ENCODE measurements around the gene CAV3. TPM values are rescaled to one million over a fixed set of nuclear protein-coding genes. Genes with fewer than 3 reads are reported as not detected.
A peak's percentile ranks its signal among the peaks of the same experiment; 100 is the strongest.

The CAV3 gene
- total and polyA plus RNA-seq, 2 donors from 2014 or later: not detected

DNA sequence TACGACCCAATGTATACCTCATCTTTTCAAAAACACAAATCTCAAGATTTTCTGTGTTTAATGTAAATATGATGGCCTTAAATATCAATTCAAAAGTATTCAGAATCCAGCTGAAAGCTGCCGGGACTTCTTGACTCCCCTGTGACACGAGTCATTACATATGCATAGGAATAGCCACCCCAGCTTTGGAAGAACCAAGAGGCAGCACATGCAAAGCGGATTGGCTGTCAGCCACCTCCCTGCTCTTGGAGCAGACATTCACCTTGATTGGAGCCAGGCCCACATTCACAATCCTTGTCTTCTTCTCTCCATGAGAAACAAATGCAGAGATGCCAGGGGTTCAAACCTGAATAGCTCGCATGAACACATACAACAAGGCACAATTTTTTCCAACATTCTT is 10.8 kb upstream of the CAV3 start:
- Histone ChIP-seq H3K36me3 (ENCODE audit: control insufficient read depth in 2 of 3, insufficient read depth in 3 of 3, low read length in 3 of 3) (no peaks in the 10 kb centered on the region), H3K27me3 (ENCODE audit: control insufficient read depth, insufficient read depth, low read length) (no peaks in the 10 kb centered on the region), H3K9ac (ENCODE audit: low read length in 3 of 3) (no peak overlapping the region), H3K9me3 (ENCODE audit: control insufficient read depth in 2 of 3, insufficient read depth in 1 of 3, low read length in 3 of 3) (peaks cover 0 to 3% (median 0%) of the 10 kb centered on the region in 3 donors), H3K4me1 (ENCODE audit: control insufficient read depth in 2 of 3, insufficient read depth in 2 of 3, low read depth in 1 of 3, low read length in 3 of 3) (no peaks in the 10 kb centered on the region), H3K4me3 (ENCODE audit: low read length in 3 of 3) (no peak overlapping the region), H3K27ac (ENCODE audit: low read depth in 2 of 2, low read length in 2 of 2) (no peak overlapping the region)
- no peak for TF ChIP-seq CTCF (IDR thresholded peaks at IDR 0.05; ENCODE audit: borderline replicate concordance, extremely low read depth, insufficient read depth)
- intact Hi-C loops (cut with DNase I): no loop called here
- DNase-seq: peak in 1 of 5 donors; percentile 12
- FAIRE-seq: no peak

- FAIRE-seq (no peak), DNase-seq (peak in 1 of 5 donors; percentile 16)
- H3K4me1 ChIP-seq (ENCODE audit: control insufficient read depth in 2 of 3, insufficient read depth in 2 of 3, low read depth in 1 of 3, low read length in 3 of 3): no peaks in the 10 kb centered on the region
- H3K36me3 ChIP-seq (ENCODE audit: control insufficient read depth in 2 of 3, insufficient read depth in 3 of 3, low read length in 3 of 3): no peaks in the 10 kb centered on the region
- H3K27ac ChIP-seq (ENCODE audit: low read depth in 2 of 2, low read length in 2 of 2): no peak overlapping the region
- no peak for TF ChIP-seq CTCF (IDR thresholded peaks at IDR 0.05; ENCODE audit: borderline replicate concordance, extremely low read depth, insufficient read depth)
- H3K4me3 ChIP-seq (ENCODE audit: low read length in 3 of 3): no peak overlapping the region
- peaks cover 0 to 3% (median 0%) of the 10 kb centered on the region in 3 donors for H3K9me3 ChIP-seq (ENCODE audit: control insufficient read depth in 2 of 3, insufficient read depth in 1 of 3, low read length in 3 of 3)
- H3K27me3 ChIP-seq (ENCODE audit: control insufficient read depth, insufficient read depth, low read length): no peaks in the 10 kb centered on the region
- no peak overlapping the region for H3K9ac ChIP-seq (ENCODE audit: low read length in 3 of 3)
- intact Hi-C loops (cut with DNase I): no loop called here
Measured at GRCh38 chr3:8723612-8724011, 10.0 kb upstream of the CAV3 start.

- intact Hi-C loops (cut with DNase I): no loop called here
Measured at GRCh38 chr3:8724108-8724752, 9.4 kb upstream of the CAV3 start.

More at GRCh38 chr3:8724108-8724752, 9.4 kb upstream of the CAV3 start:
- Histone ChIP-seq H3K4me1 (ENCODE audit: control insufficient read depth in 2 of 3, insufficient read depth in 2 of 3, low read depth in 1 of 3, low read length in 3 of 3) (no peaks in the 10 kb centered on the region), H3K9ac (ENCODE audit: low read length in 3 of 3) (no peak overlapping the region), H3K9me3 (ENCODE audit: control insufficient read depth in 2 of 3, insufficient read depth in 1 of 3, low read length in 3 of 3) (peaks cover 0 to 3% (median 0%) of the 10 kb centered on the region in 3 donors), H3K27ac (ENCODE audit: low read depth in 2 of 2, low read length in 2 of 2) (no peak overlapping the region), H3K27me3 (ENCODE audit: control insufficient read depth, insufficient read depth, low read length) (no peaks in the 10 kb centered on the region), H3K4me3 (ENCODE audit: low read length in 3 of 3) (no peak overlapping the region), H3K36me3 (ENCODE audit: control insufficient read depth in 2 of 3, insufficient read depth in 3 of 3, low read length in 3 of 3) (no peaks in the 10 kb centered on the region)
- TF ChIP-seq CTCF (IDR thresholded peaks at IDR 0.05; ENCODE audit: borderline replicate concordance, extremely low read depth, insufficient read depth): no peak
- DNase-seq (no peak), FAIRE-seq (no peak)

All from kidney (tissue), 14 donors.